ENCODE measurements around the gene STX1A. TPM values are rescaled to one million over a fixed set of nuclear protein-coding genes. Genes with fewer than 3 reads are reported as not detected.

The STX1A gene
- total and polyA plus RNA-seq, 2 of the 13 experiments (the other 11 are each of a cell fraction or from before 2014, with no cell fraction given), result 6.1 to 12.2 TPM

- in situ Hi-C loops (cut with HindIII; ENCODE audit: extremely low pct_ligation_motif_present, low pct_unique_long_range_greater_than_20kb) (no loop called here), intact Hi-C loops (cut with micrococcal nuclease; ENCODE audit: unreplicated experiment) (no loop called here)
- Histone ChIP-seq H3K4me2 (ENCODE audit: low read depth, low read length) (no peak overlapping the region), H3K9ac (ENCODE audit: insufficient read depth, low read depth, low read length) (no peak overlapping the region), H3K4me1 (ENCODE audit: insufficient read depth, low read length) (peaks cover 15% of the 10 kb centered on the region), H3K36me3 (replicated peaks in 1 of 2; ENCODE audit: control insufficient read depth in 1 of 2, insufficient read depth in 2 of 2, low read length in 2 of 2) (peaks cover 6 to 20% of the 10 kb centered on the region in 2 experiments; a peak in 4 of 5 replicates), H3K27ac (ENCODE audit: extremely low read length, insufficient read depth, low read length) (no peak overlapping the region), H3K79me2 (ENCODE audit: insufficient read depth, low read length) (no peaks in the 10 kb centered on the region), H3K27me3 (ENCODE audit: control insufficient read depth in 1 of 2, insufficient read depth in 2 of 2, low read length in 2 of 2) (no peaks in the 10 kb centered on the region), H4K20me1 (ENCODE audit: insufficient read depth, low read length) (peaks cover 5% of the 10 kb centered on the region; the same call in 1 of the 2 replicates), H3K9me3 (ENCODE audit: low read length) (no peaks in the 10 kb centered on the region), H2AFZ (ENCODE audit: low read length) (no peak overlapping the region), H3K4me3 (replicated peaks in 1 of 3; ENCODE audit: insufficient read depth in 1 of 3, low read depth in 2 of 3, low read length in 3 of 3) (no peak overlapping the region)
- ChIA-PET POLR2A (interaction anchor here (1.2 kb wide), 2 partner anchors 79 to 80 kb away, joined by 3 to 4 read pairs; no protein-coding TSS in a partner anchor), CTCF (ENCODE audit: low intra/inter-chr PET ratio, low total read pairs) (interaction anchor here (2.2 kb wide), 1 partner anchor 24 kb away, joined by 15 read pairs; no protein-coding TSS in a partner anchor)
- ATAC-seq, result no peak
- WGBS (ENCODE audit: low lambda C conversion rate), result 91% methylated on average over 8 of the region's 8 CpGs
- BruUV-seq (replicated peaks), result no TSS peak
- FAIRE-seq, result no peak
- DNase-seq (ENCODE audit: low spot score), result no peak
- TF ChIP-seq ZNF572 (CRISPR knock-in tag; IDR thresholded peaks at IDR 0.05) (no peak), HHEX (CRISPR knock-in tag; IDR thresholded peaks at IDR 0.05) (no peak), SCMH1 (CRISPR knock-in tag; IDR thresholded peaks at IDR 0.05; ENCODE audit: borderline replicate concordance) (no peak), ZFYVE20 (CRISPR knock-in tag; IDR thresholded peaks at IDR 0.05; ENCODE audit: borderline replicate concordance, low read depth) (no peak), SOX6 (IDR thresholded peaks at IDR 0.05) (no peak), SOX6 (CRISPR knock-in tag; IDR thresholded peaks at IDR 0.05) (no peak), HMGXB4 (CRISPR knock-in tag; IDR thresholded peaks at IDR 0.05; ENCODE audit: borderline replicate concordance in 1 of 2, low read depth in 1 of 2) (no peak), PBX2 (CRISPR knock-in tag; IDR thresholded peaks at IDR 0.05) (no peak), KMT2B (CRISPR knock-in tag; IDR thresholded peaks at IDR 0.05) (no peak), ZNF205 (CRISPR knock-in tag; IDR thresholded peaks at IDR 0.05) (no peak), ZNF335 (CRISPR knock-in tag; IDR thresholded peaks at IDR 0.05) (no peak)
These were observed 17.2 kb downstream of the STX1A start for GRCh38 chr7:73702226-73702625.
